Liver (tissue), 3 donors: ENCODE measurements around the gene IGF2BP2.

Experiments
- ATF3 ChIP-seq: IDR thresholded peaks from 2 replicates; pipeline ENCODE4 v1.6.1; 2016; ENCODE audit warnings: antibody characterized with exemption
- CTCF ChIP-seq: fragments of 150-350 bp; IDR thresholded peaks from 2 replicates; pipeline ENCODE4 v1.5.1; 2017; ENCODE audit warnings: improper control_type of control experiment, low read depth, low read length; ENCODE audit not compliant: missing input control
- EGR1 ChIP-seq, 2 donors: IDR thresholded peaks; 2 replicates each; pipeline ENCODE4 v1.6.1; 2016 to 2018; ENCODE audit warnings: antibody characterized with exemption in 2 of 2, low read depth in 2 of 2
- FOXA1 ChIP-seq: IDR thresholded peaks from 2 replicates; pipeline ENCODE4 v1.6.1; 2016; ENCODE audit warnings: antibody characterized with exemption
- GABPA ChIP-seq, 2 donors: IDR thresholded peaks in 1 of 2; conservative IDR thresholded peaks in 1 of 2; 2 replicates each; pipeline ENCODE4 v1.6.1; 2016; ENCODE audit warnings: antibody characterized with exemption in 2 of 2, mild to moderate bottlenecking in 1 of 2, moderate library complexity in 1 of 2
- MAX ChIP-seq: IDR thresholded peaks from 2 replicates; pipeline ENCODE4 v1.6.1; 2016; ENCODE audit warnings: antibody characterized with exemption
- RAD21 ChIP-seq, 2 donors: IDR thresholded peaks; 2 replicates each; pipeline ENCODE4 v1.6.1; 2016; ENCODE audit warnings: antibody characterized with exemption in 2 of 2, mild to moderate bottlenecking in 2 of 2
- REST ChIP-seq: IDR thresholded peaks from 2 replicates; pipeline ENCODE4 v1.6.1; 2016; ENCODE audit warnings: antibody characterized with exemption, mild to moderate bottlenecking
- SP1 ChIP-seq: IDR thresholded peaks from 2 replicates; pipeline ENCODE4 v1.6.1; 2018; ENCODE audit warnings: antibody characterized with exemption, mild to moderate bottlenecking
- TAF1 ChIP-seq: conservative IDR thresholded peaks from 2 replicates; pipeline ENCODE4 v1.6.1; 2016; ENCODE audit warnings: antibody characterized with exemption, mild to moderate bottlenecking
- YY1 ChIP-seq: IDR thresholded peaks from 2 replicates; pipeline ENCODE4 v1.6.1; 2016; ENCODE audit warnings: antibody characterized with exemption, mild to moderate bottlenecking
- ZBTB33 ChIP-seq: IDR thresholded peaks from 2 replicates; pipeline ENCODE4 v1.6.1; 2016; ENCODE audit warnings: antibody characterized with exemption
- donor health status: healthy.
- donor health status: healthy.

- TF ChIP-seq CTCF (no peak), YY1 (no peak), SP1 (no peak), GABPA (IDR thresholded peaks at IDR 0.05 in 1 of 2, conservative IDR thresholded peaks at IDR 0.05 in 1 of 2) (no peak), REST (no peak), MAX (no peak), ATF3 (no peak), TAF1 (no peak), ZBTB33 (no peak), FOXA1 (no peak), EGR1 (IDR thresholded peaks at IDR 0.05; ENCODE audit: low read depth in 2 of 2) (no peak), RAD21 (IDR thresholded peaks at IDR 0.05) (no peak)
Measured at GRCh38 chr3:185842241-185842640, 17.4 kb upstream of the IGF2BP2 start.
